GM10266 (cell line): Measurements from ENCODE around the gene SIL1.

Experiments
- DNase-seq: peaks from one replicate; pipeline ENCODE4 v3.0.0; 2012; ENCODE audit errors: extremely low spot score
- TF ChIP-seq, protein P1 (sequence below): IDR thresholded peaks from 2 replicates; pipeline ENCODE4 v1.5.1; 2012; ENCODE audit warnings: mild to moderate bottlenecking, low read depth; ENCODE audit not compliant: control insufficient read depth, insufficient read depth; ENCODE audit errors: missing control alignments

The SIL1 gene

DNA sequence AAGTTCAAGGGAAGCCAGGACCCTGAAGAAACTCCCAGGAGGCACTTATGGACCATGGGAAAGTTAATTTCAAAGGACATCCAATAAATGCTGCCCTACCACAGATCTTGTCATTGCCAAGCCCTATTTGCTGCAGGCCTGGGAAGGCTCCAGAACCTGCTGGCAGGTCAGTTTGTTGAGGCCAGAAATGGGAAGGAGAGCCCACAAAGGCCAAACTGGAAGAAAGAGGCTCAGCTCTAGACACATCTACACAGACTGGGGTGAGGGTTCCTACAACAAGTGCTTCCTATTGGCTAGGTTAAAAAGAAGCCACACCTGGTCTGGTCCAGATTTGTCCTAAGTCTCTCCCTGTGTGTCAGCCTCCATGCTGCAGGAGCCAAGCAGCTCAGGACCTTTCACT, 94.4 kb downstream of the SIL1 start:
- TF ChIP-seq, protein P1, sequence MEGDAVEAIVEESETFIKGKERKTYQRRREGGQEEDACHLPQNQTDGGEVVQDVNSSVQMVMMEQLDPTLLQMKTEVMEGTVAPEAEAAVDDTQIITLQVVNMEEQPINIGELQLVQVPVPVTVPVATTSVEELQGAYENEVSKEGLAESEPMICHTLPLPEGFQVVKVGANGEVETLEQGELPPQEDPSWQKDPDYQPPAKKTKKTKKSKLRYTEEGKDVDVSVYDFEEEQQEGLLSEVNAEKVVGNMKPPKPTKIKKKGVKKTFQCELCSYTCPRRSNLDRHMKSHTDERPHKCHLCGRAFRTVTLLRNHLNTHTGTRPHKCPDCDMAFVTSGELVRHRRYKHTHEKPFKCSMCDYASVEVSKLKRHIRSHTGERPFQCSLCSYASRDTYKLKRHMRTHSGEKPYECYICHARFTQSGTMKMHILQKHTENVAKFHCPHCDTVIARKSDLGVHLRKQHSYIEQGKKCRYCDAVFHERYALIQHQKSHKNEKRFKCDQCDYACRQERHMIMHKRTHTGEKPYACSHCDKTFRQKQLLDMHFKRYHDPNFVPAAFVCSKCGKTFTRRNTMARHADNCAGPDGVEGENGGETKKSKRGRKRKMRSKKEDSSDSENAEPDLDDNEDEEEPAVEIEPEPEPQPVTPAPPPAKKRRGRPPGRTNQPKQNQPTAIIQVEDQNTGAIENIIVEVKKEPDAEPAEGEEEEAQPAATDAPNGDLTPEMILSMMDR: no peak
- no peak for DNase-seq

DNA sequence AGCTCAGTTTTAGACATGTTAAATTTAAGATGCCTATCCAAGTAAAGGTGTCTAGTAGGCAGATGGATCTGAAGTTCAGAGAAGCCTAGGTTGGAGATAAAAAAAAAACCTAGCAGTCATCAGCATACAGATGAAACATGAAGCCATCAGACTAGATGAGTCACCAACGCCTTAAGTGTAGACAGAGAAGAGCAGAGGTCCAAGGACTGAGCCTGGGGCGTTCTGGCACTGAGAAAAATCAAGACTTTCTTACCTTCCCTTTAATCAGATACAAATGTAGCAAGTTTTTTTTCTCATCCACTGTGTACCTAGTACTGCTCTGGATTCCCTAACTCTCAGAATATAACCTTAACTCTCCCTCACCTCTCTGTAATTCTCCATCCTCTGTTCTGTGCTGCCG, 97.3 kb downstream of the SIL1 start:
- DNase-seq: no peak
- TF ChIP-seq, protein P1: no peak

DNA sequence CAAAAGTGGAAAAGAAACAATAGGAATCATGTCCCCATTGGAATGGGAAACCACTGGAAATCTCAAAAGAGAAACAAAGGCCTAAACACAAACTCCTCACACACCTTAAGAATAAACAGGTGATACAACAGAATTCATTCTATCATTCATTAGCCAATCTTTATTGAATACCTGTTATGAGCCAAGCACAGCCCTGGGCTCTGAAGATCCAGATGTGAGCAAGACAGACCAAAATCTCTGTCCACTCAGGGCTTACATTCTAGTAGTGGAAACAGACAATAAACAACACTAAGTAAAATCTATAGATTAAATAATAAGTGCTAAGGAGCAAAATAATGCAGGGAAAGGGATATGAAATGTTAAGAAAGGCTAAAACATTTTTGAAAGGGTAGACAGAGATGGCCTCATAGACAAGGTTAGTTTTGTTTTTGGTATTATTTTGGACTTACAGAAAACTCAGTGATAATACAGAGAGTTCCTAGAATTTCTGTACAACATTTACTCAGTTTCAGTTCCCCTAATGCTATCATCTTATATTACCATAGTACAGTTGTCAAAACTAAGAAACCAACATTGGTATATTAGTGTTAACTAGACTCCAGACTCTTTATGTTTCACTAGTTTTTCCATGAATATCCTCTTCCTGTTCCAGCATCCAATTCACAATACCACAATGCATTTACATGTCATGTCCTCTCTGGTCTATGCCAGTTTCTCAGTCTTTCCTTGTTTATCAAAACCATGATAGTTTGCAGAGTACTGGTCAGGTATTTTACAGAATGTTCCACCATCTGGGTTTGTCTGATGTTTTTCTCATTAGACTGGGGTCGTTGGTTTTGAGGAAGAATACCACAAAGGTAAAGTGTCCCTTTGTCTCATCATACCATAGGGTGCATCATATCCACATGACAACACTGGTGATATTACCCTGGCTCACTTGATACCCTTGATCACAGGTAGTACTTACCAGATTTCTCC, 103.7 kb downstream of the SIL1 start:
- DNase-seq: no peak
- TF ChIP-seq, protein P1: no peak

DNA sequence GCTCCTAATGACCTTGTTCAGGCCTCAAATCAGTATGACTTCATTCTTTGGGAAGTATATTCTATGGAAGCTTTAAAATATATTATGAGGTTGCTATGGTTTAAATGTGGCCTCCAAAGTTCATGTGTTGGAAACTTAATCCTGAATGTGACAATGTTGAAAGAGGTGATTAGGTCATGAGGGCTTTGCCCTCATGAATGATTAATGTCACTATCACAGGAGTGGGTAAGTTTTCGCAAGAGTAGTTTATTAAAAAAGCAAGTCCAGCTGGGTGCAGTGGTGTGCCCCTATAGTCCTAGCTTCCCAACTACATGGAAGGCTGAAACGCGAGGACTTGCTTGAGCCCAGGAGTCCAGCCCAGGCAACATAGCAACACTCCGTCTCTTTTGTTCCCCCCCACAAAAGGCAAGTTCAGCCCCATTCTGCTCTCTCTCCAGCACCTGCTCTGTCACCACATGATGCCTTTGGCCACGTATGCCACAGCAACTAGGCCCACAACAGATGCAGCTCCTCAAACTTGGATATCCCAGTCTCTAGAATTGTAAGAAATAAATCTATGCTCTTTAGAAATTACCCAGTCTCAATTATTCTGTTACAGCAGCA, 105.3 kb downstream of the SIL1 start:
- TF ChIP-seq, protein P1: no peak
- DNase-seq: no peak

DNA sequence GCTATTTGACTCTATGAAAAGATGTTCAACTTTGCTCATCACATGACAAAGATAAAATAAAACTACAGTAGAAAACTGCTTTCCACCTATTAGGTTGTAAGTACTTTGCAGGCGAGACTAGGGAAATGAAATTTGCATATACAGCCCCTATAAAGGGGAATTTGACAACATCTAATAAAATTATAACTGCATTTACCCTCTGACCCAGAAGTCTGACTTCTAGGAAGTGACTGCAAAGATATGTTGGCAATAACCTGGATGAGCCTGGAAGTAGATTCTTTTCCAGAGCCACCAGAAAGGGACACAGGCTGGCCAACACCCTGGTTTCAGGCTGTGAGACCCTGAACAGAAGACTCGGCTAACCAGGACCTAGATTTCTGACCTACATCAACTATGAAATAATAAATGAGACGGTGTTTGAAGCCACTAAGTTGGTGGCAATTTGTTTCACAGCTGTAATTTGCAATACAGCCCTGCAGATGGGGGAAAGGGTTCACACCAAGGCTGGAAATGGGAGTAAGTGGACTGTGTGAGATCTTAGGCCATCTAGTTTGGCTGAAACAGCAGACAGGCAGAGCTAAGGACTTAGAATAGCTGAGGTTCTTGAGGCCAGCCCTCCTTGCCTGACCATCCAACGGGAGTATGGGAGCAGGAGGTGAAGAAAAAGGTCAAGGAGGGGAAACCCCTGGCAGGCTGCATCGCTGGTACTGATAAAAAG, 106.6 kb downstream of the SIL1 start:
- no peak for DNase-seq
- TF ChIP-seq, protein P1: peak; percentile 39

DNA sequence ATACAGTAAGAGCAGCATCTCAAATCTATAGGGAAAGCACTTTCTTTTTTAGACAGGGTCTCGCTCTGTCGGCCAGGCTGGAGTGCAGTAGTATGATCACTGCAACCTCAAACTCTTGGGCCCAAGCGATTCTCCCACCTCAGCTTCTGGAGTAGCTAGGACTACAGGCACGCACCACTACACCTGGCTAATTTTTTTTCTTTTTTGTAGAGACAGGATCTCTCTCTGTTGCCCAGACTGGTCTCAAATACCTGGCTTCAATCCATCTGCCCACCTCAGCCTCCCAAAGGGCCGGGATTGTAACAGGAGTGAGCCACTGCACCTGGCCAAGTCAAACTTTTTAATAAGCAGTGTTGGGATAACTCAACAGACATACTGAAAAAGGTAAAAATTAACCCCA, 107.6 kb downstream of the SIL1 start:
- DNase-seq: no peak

More for the DNA sequence above, 107.6 kb downstream of the SIL1 start:
- TF ChIP-seq, protein P1: no peak
